Astrocyte (in vitro differentiated cells and primary cell): ENCODE measurements around the gene HRH2. TPM values are rescaled to one million over a fixed set of nuclear protein-coding genes. Genes with fewer than 3 reads are reported as not detected.

ENCODE experiments used
- DNase-seq: peaks from one replicate; pipeline ENCODE4 v3.0.0-alpha.2; 2010; ENCODE audit warnings: low read depth
- FAIRE-seq: peaks from 2 replicates; lab custom pipeline; 2011; peaks lifted over from hg19 to GRCh38; lab: Jason Lieb, UNC
- H2AFZ ChIP-seq: 2 replicates; pipeline ENCODE4 v1.6.0; 2012; ENCODE audit warnings: low read depth, low read length, inconsistent platforms
- H3K27ac ChIP-seq: 2 replicates; pipeline ENCODE4 v1.5.1; 2011; ENCODE audit warnings: low read depth, low read length, inconsistent platforms
- H3K27me3 ChIP-seq: 2 replicates; pipeline ENCODE4 v1.6.0; 2011; ENCODE audit warnings: low read length, inconsistent platforms; ENCODE audit not compliant: insufficient read depth
- H3K36me3 ChIP-seq: 2 replicates; pipeline ENCODE4 v1.5.1; 2011; ENCODE audit warnings: low read length, inconsistent platforms; ENCODE audit not compliant: insufficient read depth
- H3K4me1 ChIP-seq: 2 replicates; pipeline ENCODE4 v1.5.1; 2011; ENCODE audit warnings: low read length, inconsistent platforms; ENCODE audit not compliant: insufficient read depth
- H3K4me2 ChIP-seq: 2 replicates; pipeline ENCODE4 v1.6.0; 2012; ENCODE audit warnings: low read length, inconsistent platforms
- H3K4me3 ChIP-seq: 2 replicates; pipeline ENCODE4 v1.5.1; 2011; ENCODE audit warnings: low read depth, mild to moderate bottlenecking, low read length, inconsistent platforms; ENCODE audit not compliant: insufficient read depth
- H3K79me2 ChIP-seq: 2 replicates; pipeline ENCODE4 v1.6.0; 2012; ENCODE audit warnings: mild to moderate bottlenecking, low read length, inconsistent platforms; ENCODE audit not compliant: insufficient read depth
- H3K9ac ChIP-seq: 2 replicates; pipeline ENCODE4 v1.6.0; 2012; ENCODE audit warnings: mild to moderate bottlenecking, low read length, inconsistent platforms
- H3K9me3 ChIP-seq: 2 replicates; pipeline ENCODE4 v1.5.1; 2012; ENCODE audit warnings: low read depth, mild to moderate bottlenecking, low read length, inconsistent platforms; ENCODE audit not compliant: insufficient read depth
- H4K20me1 ChIP-seq: 2 replicates; pipeline ENCODE4 v1.6.0; 2012; ENCODE audit warnings: low read length, inconsistent platforms; ENCODE audit not compliant: insufficient read depth
- H3K27ac Mint-ChIP-seq: one replicate; pipeline ENCODE4 v1.8.0; 2021; ENCODE audit warnings: mild to moderate bottlenecking, mixed read lengths; ENCODE audit not compliant: unreplicated experiment
- H3K27me3 Mint-ChIP-seq: one replicate; pipeline ENCODE4 v1.8.0; 2021; ENCODE audit warnings: low read depth, mixed read lengths; ENCODE audit not compliant: unreplicated experiment
- H3K36me3 Mint-ChIP-seq: one replicate; pipeline ENCODE4 v1.8.0; 2021; ENCODE audit warnings: low read depth, mixed read lengths; ENCODE audit not compliant: unreplicated experiment
- H3K4me1 Mint-ChIP-seq: one replicate; pipeline ENCODE4 v1.8.0; 2021; ENCODE audit warnings: low read depth, mixed read lengths; ENCODE audit not compliant: unreplicated experiment
- H3K4me3 Mint-ChIP-seq: one replicate; pipeline ENCODE4 v1.8.0; 2021; ENCODE audit warnings: mild to moderate bottlenecking, moderate library complexity, mixed read lengths; ENCODE audit not compliant: unreplicated experiment
- H3K9me3 Mint-ChIP-seq: one replicate; pipeline ENCODE4 v1.8.0; 2021; ENCODE audit warnings: mild to moderate bottlenecking, mixed read lengths; ENCODE audit not compliant: unreplicated experiment
- CTCF ChIP-seq: IDR thresholded peaks from 2 replicates; pipeline ENCODE4 v1.5.1; 2011; ENCODE audit warnings: low read depth, mild to moderate bottlenecking, inconsistent platforms, low read length, moderate library complexity; ENCODE audit not compliant: insufficient read depth
- EZH2 ChIP-seq: IDR thresholded peaks from 2 replicates; pipeline ENCODE4 v1.6.1; 2012; ENCODE audit warnings: mild to moderate bottlenecking, low read length, inconsistent platforms; ENCODE audit not compliant: insufficient read depth
- total RNA-seq: library from RNA; stranded (reverse); gene quantifications from 2 replicates; pipeline ENCODE4 v1.2.1, GENCODE V29; 2021

HRH2 gene
- total RNA-seq, 1 donor from 2014 or later, result 1.9 TPM

GRCh38 chr5:175738126-175738525, 80.3 kb downstream of the HRH2 start:
- H3K9me3 Mint-ChIP-seq, result peaks cover 7% of the 10 kb centered on the region
- Histone ChIP-seq H3K9ac (no peak overlapping the region), H3K9me3 (no peaks in the 10 kb centered on the region), H3K4me1 (no peaks in the 10 kb centered on the region), H3K4me3 (no peak overlapping the region), H3K79me2 (no peaks in the 10 kb centered on the region), H3K27ac (no peak overlapping the region), H4K20me1 (no peaks in the 10 kb centered on the region), H3K36me3 (no peaks in the 10 kb centered on the region), H2AFZ (no peak overlapping the region), H3K27me3 (no peaks in the 10 kb centered on the region), H3K4me2 (no peak overlapping the region)
- peaks cover 71% of the 10 kb centered on the region for H3K27me3 Mint-ChIP-seq
- H3K27ac Mint-ChIP-seq, result no peak overlapping the region
- no peak overlapping the region for H3K4me3 Mint-ChIP-seq
- no peaks in the 10 kb centered on the region for H3K36me3 Mint-ChIP-seq
- no peaks in the 10 kb centered on the region for H3K4me1 Mint-ChIP-seq
- TF ChIP-seq EZH2 (no peak), CTCF (no peak)
- FAIRE-seq (no peak), DNase-seq (no peak)

GRCh38 chr5:175738602-175739133, 80.8 kb downstream of the HRH2 start:
- H3K27me3 ChIP-seq, result no peaks in the 10 kb centered on the region
- Mint-ChIP-seq H3K4me1 (no peaks in the 10 kb centered on the region), H3K9me3 (peaks cover 4% of the 10 kb centered on the region), H3K36me3 (no peaks in the 10 kb centered on the region), H3K27me3 (peaks cover 70% of the 10 kb centered on the region), H3K27ac (no peak overlapping the region), H3K4me3 (no peak overlapping the region)
- no peaks in the 10 kb centered on the region for H3K4me1 ChIP-seq
- no peak overlapping the region for H3K4me2 ChIP-seq
- H3K36me3 ChIP-seq, result no peaks in the 10 kb centered on the region
- no peak for DNase-seq
- no peaks in the 10 kb centered on the region for H3K79me2 ChIP-seq
- no peaks in the 10 kb centered on the region for H3K9me3 ChIP-seq
- H3K9ac ChIP-seq, result no peak overlapping the region
- no peak overlapping the region for H3K27ac ChIP-seq
- no peak overlapping the region for H3K4me3 ChIP-seq
- TF ChIP-seq EZH2 (no peak), CTCF (no peak)
- no peak for FAIRE-seq
- no peaks in the 10 kb centered on the region for H4K20me1 ChIP-seq
- no peak overlapping the region for H2AFZ ChIP-seq

DNA sequence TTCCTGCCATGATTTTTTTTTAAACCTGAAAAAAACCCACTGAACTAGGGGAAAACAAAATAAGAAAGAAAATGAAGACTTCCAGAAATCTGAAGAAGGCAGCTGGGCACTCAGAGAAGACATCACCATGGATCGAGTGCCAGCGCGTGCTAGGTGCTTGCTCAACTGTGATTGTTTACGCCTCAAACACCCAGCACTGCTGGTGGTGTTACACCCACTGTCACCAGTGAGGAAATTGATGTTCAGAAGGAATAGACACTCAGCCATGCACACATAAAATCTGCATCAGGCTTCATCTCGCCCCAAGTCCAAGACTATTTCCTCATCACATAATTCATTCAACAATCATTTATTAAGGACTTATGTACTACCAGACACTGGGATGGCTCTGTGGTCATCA, 82.1 kb downstream of the HRH2 start:
- FAIRE-seq, result no peak

More for the DNA sequence above, 82.1 kb downstream of the HRH2 start:
- H3K4me2 ChIP-seq, result no peak overlapping the region
- Mint-ChIP-seq H3K9me3 (no peaks in the 10 kb centered on the region), H3K27ac (no peak overlapping the region), H3K4me1 (no peaks in the 10 kb centered on the region), H3K4me3 (no peak overlapping the region), H3K36me3 (no peaks in the 10 kb centered on the region), H3K27me3 (peaks cover 66% of the 10 kb centered on the region)
- no peak overlapping the region for H2AFZ ChIP-seq
- H3K9me3 ChIP-seq, result no peaks in the 10 kb centered on the region
- TF ChIP-seq CTCF (no peak), EZH2 (no peak)
- no peaks in the 10 kb centered on the region for H3K4me1 ChIP-seq
- no peak overlapping the region for H3K4me3 ChIP-seq
- no peak overlapping the region for H3K9ac ChIP-seq
- no peak overlapping the region for H3K27ac ChIP-seq
- no peaks in the 10 kb centered on the region for H3K27me3 ChIP-seq
- H3K36me3 ChIP-seq, result no peaks in the 10 kb centered on the region
- no peaks in the 10 kb centered on the region for H4K20me1 ChIP-seq
- no peak for DNase-seq
- no peaks in the 10 kb centered on the region for H3K79me2 ChIP-seq
